AG10803 (cell line): ENCODE results near the gene CHIT1.
"Not testable (repeated sequence)": the region's sequence is repeated elsewhere in the genome, so short reads cannot be mapped to it uniquely, and the experiment has no call there.

Source experiments
- DNase-seq: peaks from one replicate; pipeline ENCODE4 v3.0.0; 2010; ENCODE audit warnings: low read depth
- H3K4me3 ChIP-seq: 2 replicates; pipeline ENCODE4 v1.5.1; 2011; ENCODE audit warnings: mild to moderate bottlenecking, low read length, control low read depth
- CTCF ChIP-seq: conservative IDR thresholded peaks from 2 replicates; pipeline ENCODE4 v1.5.1; 2011; ENCODE audit warnings: mild to moderate bottlenecking, low read length, control low read depth, inconsistent platforms

Gene CHIT1

DNA sequence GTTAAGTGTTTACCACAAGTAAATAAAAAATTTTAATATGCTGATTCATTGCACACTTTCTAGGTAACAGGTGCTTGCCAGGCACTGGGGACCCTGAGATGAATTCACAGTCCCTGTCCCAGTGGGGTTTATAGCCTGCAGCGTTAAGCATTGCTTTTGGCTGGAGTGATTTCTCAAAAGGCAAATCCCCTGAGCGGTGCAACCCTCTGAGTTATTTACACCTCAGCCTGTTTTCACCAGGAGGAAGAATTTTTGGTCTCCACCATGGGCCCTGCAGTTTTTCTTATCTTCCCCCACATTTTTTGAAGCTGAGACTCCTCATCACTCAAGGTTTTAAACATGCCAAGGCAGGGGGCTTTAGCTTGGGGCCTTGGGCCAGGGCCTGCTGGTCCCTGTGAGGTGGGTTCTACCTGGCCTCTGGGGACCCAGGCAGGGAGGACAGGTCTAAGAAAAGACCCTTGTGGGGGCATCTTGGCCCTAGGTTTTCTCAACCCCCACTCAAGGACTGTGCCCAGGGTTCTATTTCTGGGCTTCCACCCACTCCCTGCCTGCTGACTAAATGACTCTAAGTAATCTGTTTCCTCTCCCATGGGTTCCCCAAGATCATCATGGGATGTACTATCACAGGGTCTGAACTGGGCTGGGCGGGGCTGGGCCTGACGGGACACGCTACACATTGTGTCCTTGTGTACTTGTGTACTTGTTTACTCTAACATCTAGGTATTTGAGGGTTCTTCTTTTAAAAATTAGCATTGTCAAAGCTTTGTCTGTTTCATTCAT, 10.2 kb upstream of the CHIT1 start:
- no peak overlapping the region for H3K4me3 ChIP-seq
- DNase-seq, result no peak
- no peak for TF ChIP-seq CTCF

GRCh38 chr1:203239081-203239480, 9.6 kb upstream of the CHIT1 start:
- H3K4me3 ChIP-seq, result no peak overlapping the region
- no peak for DNase-seq
- TF ChIP-seq CTCF, result no peak

DNA sequence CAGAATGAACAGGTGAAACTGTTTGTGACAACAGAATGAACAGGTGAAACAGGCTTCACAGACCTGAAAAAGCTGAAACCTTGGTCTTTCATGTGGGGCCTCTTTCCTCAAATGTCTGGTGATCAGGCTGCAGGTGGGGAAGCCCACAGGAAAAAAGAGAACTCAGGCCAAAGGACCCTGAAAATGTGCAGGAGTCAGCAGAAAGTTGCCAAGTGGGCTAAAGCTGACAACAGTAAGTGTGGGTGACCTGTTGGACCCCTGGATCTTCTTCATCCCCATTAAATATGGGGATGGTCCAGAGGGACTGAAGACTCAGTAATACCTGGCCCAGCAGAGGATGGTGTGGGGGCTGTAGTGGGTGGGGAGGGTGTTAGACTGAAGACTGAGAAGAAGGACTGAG, 9.1 kb upstream of the CHIT1 start:
- no peak overlapping the region for H3K4me3 ChIP-seq
- DNase-seq, result no peak
- no peak for TF ChIP-seq CTCF

GRCh38 chr1:203234901-203235300, 5.4 kb upstream of the CHIT1 start:
- DNase-seq, H3K4me3 ChIP-seq: not testable (repeated sequence)

DNA sequence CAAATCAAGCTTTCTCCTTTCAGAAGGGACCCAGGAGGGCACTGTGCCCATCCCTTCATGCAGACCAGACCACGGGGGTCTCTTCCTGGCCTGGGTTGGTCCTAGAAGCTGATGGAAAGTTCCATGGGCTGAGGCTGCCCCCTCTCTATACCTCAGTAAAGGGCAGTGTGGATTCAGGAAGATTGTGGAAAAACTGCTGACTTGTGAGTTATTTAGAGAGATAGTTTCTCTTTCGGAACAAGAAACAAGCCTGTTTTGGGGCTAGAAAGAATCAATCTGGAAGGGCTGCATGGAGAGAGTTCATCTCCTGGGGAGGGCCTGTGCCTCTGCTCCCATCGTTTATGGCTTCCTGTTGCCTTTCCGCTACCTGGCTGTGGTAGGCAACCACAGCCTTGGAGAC, 803 bp downstream of the CHIT1 start:
- DNase-seq, result no peak

DNA sequence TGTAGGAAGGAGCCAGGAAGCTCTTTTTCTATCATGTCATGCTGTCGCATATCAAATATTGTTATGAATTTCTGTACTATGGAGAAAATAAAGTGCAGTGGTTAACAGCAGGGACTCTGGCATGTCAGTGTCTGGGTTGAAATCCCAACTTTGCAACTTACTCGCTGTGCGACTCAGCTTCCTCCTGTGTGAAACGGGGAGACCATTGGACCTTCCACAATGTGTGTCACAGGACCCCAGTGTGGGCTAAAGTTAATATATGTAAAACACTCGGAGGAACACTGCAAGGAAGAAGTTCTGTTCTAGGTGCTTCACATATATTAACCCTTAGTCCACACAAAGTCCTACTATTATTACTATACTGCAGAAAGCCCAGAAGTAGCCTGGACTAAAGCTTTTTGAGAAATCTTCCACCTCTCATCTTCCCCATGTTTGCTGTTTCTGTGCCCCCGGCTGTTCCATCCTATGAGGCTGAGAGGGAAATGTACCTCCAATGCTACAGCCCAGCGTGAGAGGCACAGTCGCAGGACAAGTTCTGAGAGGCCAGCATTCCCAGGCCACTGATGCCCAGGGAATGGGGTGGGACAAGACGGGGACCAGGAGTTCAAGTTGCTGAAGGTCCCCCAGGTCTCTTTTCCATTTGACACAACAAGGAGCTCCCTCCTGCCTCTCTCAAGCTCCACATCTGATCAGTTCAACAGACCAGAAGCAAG, 1.9 kb downstream of the CHIT1 start:
- no peak for TF ChIP-seq CTCF
- H3K4me3 ChIP-seq, result no peak overlapping the region
- DNase-seq, result no peak

More for the DNA sequence above, 803 bp downstream of the CHIT1 start:
- no peak overlapping the region for H3K4me3 ChIP-seq
- TF ChIP-seq CTCF, result no peak

- no peak for DNase-seq
- TF ChIP-seq CTCF, result no peak
- H3K4me3 ChIP-seq, result no peak overlapping the region
These were observed 4.4 kb downstream of the CHIT1 start for GRCh38 chr1:203225071-203225470.
